ENCODE results near the gene THSD7A.

DNA sequence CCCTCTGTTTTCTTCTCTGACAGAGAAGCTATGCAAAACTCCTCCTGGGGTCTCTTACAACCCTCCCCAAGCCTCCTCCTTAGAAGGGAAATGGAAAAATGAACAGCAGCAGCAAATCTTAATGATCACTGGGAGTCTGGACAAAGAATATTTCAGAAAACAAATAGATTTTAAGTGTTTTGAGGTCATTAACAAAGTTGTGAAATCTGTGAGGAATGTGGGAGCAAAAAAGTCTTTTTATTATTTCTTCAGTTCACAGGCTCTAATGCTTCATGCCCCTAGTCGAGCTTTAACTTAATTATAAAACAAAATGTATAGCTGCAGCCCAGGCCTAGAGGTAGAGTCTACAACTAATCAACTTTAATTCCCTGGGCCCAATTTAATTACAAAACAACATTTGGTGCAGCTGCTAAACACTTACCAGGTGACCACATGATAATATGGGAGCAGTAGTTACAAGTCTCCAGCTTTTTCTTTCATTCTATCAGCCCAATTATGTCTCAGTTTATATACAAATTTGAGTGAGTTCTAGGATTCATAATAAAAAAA is 293.2 kb downstream of the THSD7A start:
- TF ChIP-seq, protein P1, sequence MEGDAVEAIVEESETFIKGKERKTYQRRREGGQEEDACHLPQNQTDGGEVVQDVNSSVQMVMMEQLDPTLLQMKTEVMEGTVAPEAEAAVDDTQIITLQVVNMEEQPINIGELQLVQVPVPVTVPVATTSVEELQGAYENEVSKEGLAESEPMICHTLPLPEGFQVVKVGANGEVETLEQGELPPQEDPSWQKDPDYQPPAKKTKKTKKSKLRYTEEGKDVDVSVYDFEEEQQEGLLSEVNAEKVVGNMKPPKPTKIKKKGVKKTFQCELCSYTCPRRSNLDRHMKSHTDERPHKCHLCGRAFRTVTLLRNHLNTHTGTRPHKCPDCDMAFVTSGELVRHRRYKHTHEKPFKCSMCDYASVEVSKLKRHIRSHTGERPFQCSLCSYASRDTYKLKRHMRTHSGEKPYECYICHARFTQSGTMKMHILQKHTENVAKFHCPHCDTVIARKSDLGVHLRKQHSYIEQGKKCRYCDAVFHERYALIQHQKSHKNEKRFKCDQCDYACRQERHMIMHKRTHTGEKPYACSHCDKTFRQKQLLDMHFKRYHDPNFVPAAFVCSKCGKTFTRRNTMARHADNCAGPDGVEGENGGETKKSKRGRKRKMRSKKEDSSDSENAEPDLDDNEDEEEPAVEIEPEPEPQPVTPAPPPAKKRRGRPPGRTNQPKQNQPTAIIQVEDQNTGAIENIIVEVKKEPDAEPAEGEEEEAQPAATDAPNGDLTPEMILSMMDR (conservative IDR thresholded peaks at IDR 0.05; ENCODE audit: low read depth, low read length): no peak
- TF ChIP-seq BHLHE40 (IDR thresholded peaks at IDR 0.05; ENCODE audit: low read depth, low read length): no peak
- no peak for TF ChIP-seq POLR2A (IDR thresholded peaks at IDR 0.05; ENCODE audit: low read depth, low read length)
- no peak for TF ChIP-seq RAD21 (IDR thresholded peaks at IDR 0.05; ENCODE audit: low read length)
- TF ChIP-seq SMC3 (IDR thresholded peaks at IDR 0.05; ENCODE audit: low read depth, low read length): no peak
- no peak for TF ChIP-seq FOS (IDR thresholded peaks at IDR 0.05; ENCODE audit: low read depth, low read length)
- TF ChIP-seq, protein P2, sequence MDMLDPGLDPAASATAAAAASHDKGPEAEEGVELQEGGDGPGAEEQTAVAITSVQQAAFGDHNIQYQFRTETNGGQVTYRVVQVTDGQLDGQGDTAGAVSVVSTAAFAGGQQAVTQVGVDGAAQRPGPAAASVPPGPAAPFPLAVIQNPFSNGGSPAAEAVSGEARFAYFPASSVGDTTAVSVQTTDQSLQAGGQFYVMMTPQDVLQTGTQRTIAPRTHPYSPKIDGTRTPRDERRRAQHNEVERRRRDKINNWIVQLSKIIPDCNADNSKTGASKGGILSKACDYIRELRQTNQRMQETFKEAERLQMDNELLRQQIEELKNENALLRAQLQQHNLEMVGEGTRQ (IDR thresholded peaks at IDR 0.05; ENCODE audit: low read depth, low read length): no peak

Data from IMR-90 (cell line).